Fibroblast of lung (primary cell): ENCODE results near the gene ENO4.

Experiments used
- CTCF ChIP-seq, 2 donors: IDR thresholded peaks in 1 of 2; conservative IDR thresholded peaks in 1 of 2; 1 replicate in 1 of 2; 2 replicates in 1 of 2; pipeline ENCODE4 v1.5.1; 2011 to 2012; ENCODE audit warnings: low read length in 2 of 2, control low read depth in 1 of 2, inconsistent platforms in 1 of 2, low read depth in 1 of 2, mild to moderate bottlenecking in 1 of 2
- EZH2 ChIP-seq: IDR thresholded peaks from 2 replicates; pipeline ENCODE4 v1.5.1; 2012; ENCODE audit warnings: low read length, control low read depth, mild to moderate bottlenecking; ENCODE audit errors: missing control alignments

- TF ChIP-seq CTCF (conservative IDR thresholded peaks at IDR 0.05 in 1 of 2, IDR thresholded peaks at IDR 0.05 in 1 of 2; ENCODE audit: low read depth in 1 of 2, low read length in 2 of 2) (no peak), EZH2 (no peak)
These were observed 31.4 kb upstream of the ENO4 start for GRCh38 chr10:116817780-116818343.
